Hematopoietic multipotent progenitor cell treated with erythropoietin and hydrocortisone succinate and interleukin-3 and kit ligand, for 4 days (in vitro differentiated cells): ENCODE measurements around the gene NCDN.

Source experiments
- DNase-seq: peaks from one replicate; pipeline ENCODE4 v3.0.0-alpha.2; 2015

NCDN gene

DNA sequence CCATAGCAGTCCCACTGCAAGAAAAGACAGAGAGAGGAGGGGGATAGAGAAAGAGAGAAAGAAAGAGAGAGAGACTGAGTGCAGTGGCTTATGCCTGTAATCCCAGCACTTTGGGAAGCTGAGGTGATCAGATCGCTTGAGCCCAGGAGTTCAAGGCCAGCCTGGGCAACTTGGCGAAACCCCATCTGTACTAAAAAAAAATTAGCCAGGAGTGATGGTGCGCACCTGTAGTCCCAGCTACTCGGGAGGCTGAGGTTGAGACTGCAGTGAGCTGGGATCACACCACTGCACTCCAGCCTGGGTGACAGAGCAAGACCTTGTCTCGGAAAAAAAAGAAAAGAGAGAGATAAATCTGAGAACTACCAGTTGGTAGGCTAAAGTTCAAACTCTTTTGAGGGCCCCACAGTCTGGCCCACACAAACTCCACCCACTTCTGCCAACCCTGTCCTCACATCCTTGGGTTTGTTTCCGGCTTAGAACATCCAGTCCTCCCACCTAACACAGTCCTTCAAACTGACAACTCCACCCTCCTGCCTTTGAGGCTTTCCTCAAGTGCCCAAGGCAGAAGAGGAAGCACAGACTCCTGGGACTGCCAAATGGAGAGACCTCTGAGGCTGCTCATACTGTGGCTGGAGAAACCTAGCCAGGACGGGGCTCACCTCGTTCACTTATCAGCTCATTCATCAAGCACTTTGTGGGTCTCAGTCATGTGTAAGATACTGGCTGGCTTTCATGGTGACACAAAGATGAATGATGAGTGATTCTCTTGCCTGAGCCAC lies 35.6 kb downstream of the NCDN start:
- peak; percentile 60 for DNase-seq

DNA sequence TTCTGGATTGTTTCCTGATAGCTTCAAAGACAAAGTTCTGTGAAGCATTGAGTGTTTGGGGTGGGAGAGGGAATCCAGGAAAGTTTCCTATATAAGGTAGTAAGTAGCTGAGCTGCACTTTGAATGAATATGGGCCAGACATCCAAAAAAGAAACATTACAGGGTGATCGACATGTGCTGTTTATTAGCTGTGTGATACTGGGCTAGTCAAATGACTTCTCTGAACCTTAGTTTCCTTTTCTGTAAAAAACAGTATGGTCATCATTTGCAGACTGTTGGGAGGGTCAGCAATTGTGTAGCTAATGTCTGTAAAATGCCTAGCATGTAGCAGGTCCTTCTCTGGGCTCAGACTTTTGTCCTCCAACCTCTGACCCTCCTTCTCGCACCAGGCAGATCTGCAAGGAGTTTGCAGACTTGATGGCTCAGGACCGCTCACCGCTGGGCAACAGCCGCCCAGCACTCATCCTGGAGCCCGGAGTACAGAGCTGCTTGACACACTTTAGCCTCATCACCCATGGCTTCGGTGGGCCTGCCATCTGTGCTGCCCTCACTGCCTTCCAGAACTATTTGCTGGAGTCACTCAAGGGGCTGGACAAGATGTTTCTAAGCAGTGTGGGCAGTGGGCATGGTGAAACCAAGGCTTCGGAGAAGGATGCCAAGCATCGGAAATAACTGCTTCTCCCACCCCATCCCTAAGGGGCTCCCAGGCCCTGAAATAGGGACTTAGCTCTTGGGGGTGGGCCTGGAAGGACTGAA lies 36.6 kb downstream of the NCDN start:
- no peak for DNase-seq

DNA sequence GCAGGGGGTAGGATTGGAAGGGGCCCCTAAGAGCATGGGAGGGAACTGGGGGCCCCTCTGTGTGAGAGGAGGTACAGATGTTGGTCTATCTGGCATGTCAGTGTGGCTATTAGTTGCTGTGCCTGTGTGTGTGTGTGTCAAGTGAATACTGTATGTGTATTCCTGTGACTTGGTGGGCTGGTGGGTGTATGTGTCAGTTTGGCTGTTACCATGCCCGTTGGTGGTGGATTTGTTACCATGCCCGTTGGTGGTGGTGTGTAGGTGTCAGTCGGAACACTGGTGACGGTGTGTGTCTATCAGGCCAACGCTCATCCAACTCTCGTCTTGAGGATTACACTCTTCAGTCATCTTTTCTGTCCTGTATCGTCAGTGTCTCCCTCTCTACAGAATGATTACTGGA lies 38.1 kb downstream of the NCDN start:
- no peak for DNase-seq

DNA sequence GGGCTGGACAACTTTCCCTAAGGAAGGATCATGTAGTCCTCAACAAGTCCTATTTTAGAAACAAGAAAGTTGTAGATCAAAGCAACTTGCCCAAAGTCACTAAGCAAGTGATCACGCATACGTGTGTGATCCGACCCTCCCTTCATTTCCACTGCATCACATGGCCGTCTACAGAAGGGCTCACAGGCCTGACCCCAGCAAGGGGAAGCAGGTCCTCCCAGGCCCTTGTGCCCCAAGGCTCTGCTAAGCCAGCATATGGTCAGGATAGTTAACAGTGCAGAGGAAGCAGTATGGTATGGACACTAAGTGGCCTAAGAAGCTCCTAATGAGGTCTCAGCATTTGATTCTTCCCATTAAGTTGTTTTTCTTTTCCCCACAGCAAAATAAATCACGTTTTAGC lies 40.3 kb downstream of the NCDN start:
- DNase-seq = no peak

DNA sequence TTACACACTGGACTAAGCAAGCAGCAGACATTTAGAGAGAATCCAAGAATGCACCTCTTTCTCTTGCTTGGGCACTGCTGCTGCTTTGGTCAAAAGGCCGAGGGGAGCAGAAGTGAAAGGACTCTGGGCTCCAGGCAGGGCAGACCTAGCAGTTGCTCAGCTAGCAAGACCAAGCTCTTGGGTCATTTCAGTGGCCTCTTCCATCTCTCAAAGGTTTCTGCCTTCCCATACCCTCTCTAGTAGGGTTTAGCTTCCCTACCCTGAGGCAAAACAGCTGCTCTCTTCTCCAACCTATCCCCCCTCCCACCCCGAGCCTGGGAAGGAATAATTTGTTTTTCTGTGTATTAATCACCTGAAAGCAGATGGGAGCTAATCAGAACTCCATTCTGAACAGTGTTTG lies 41.3 kb downstream of the NCDN start:
- DNase-seq = no peak

DNA sequence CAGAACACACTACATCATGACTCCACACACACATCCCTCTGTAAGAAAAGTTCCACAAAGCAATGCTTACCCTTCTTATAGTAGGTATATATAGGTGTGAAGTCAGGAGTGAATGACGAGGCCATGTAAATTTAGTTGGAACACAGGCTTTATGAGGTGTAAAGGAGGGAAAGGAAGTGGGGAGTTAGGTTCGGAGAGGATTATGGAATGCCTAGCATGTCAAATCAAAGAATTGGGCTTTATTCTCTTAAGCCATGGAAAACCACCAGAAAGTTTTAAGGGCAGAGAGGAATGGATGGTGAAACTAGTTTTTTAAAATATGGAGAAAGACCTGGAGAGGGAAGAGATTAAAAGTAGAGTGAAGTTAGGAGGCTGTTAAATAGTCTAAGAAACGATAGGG lies 41.8 kb downstream of the NCDN start:
- DNase-seq = no peak

DNA sequence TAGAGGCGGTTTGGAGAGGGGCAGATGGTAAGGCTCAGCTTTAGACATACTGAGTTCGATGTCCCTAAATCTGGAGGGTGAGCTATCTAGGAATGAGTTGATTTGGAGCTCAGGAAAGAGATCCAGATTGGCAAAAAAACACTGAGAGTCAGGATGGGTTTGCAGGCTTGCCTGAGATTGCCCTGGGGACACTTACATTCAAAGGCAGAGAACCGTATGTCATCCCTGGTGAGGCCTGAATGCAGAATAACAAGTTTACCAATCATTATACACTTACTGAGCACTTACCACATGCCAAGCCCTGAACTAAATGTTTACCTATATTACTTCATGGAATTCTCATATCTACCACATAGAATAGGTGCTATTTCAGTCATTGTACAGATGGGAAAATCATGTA lies 43.0 kb downstream of the NCDN start:
- DNase-seq = no peak

DNA sequence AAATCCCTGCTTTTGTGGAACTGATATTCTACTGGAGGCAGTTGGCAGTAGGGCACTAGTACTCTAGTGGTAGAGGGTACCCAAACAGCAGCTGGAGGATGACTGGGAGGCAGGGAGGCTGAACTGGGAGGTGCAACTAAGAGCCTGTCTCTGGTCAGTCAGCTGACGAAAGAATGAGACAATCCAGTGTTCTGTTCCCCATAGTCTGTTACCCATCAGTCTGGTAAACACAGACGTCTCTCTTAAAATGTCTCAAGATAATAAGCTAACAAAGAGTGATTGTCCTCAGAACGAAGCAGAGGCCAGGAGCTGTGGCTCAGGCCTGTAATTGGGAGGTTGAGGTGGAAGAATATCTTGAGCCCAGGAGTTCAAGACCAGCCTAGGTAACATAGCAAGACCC lies 45.9 kb downstream of the NCDN start:
- no peak for DNase-seq

DNA sequence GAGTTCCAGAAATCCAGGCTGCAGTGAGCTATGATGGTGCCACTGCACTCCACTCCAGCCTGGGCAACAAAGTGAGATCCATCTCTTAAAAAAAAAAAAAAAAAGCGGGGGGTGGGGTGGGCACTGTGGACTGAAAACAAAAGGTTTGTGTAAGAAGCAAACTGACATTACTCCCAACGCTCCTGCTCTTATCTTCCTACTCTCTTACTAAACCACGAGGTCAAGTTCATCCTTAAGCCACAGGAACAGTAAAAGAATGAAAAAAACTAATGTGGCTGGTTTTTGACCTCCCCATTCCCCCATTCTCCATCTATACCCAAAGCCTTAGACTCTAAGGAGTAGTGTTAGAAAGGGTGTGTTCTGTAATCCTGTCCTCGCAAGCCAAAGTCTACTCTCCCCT lies 46.3 kb downstream of the NCDN start:
- DNase-seq = no peak

DNA sequence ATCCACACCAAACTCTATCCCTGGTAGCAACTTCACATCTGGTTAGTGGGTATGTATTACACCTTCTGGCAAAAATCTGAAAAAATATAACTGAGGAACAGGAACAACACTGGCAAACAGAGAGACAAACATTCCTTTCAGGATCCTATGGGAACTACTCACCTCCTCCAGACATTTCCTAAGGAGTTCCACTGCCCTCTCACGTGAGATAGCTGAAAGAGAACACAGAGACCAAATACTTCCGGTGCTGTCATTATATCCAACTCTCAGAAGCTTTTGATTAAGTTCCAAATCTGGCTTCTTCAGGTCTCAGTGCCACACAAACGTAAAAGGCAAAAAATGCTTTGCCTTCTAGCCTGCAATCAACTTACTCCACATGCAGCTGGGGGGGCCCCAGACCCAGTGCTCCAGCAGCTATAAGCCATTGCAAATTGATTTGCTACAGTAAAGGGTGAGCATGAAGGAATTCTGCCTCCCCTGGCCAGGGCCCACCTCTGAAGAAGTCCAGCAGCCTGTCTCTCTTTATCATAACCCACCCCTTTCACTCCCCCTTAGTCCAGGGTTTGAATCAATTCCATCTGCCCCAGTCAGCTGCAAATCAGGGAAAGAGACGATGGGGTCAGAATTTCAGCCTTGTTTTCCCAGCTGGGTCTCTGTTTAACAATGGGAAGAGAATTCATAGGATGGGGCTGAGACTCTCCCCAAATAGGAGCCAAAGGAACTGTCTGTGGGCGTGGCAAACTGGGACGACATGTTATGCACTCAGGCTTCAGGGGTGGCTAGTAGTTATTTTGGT lies 47.7 kb downstream of the NCDN start:
- no peak for DNase-seq

DNA sequence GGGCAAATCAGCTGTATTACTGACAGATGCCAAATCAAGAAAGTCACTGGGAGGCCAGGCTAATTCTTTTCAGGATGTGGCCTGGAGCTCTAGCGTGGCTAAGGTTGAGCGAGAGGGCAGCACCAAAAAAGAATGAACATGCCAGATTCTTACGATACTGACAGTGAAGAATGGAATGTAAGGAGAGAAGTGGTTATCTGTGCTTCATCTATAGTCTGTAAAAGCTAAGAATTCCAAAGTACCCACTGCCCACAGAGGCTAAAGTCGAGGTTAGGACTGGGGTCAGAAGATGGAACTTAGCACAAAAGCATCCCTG lies 48.2 kb downstream of the NCDN start:
- no peak for DNase-seq

DNA sequence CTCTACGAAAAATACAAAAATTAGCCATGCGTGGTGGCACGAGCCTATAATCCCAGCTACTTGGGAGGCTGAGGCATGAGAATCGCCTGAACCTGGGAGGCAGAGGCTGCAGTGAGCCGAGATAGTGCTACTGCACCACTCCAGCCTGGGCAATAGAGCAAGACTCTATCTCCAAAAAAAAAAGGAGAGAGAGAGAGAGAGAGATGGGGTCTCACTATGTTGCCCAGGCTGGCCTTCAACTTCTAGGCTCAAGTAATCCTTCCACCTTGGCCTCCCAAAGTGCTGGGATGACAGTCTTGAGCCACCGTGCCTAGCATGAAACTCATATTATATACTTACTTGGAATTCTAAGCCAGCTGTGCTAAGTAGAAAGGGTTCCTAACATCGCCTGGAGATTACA lies 54.1 kb downstream of the NCDN start:
- no peak for DNase-seq

DNA sequence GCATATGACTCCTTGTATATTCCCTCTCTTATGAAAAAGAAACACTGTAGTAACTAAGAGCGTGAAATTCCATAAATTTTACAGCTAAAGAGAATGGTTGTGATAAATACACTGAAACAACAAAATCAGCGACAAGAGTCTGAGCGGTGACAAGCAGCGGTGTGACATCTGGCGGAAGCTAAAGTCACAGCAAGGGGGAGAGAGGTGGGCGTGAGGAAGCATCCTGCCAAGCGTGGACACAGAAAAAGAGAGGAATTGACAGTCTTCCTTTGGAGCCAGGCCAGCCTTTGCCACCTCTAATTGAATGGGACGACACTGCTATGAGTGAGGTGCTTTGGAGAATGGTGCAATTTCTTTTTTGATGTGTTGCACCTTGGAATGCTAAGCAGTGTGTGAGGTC lies 57.8 kb downstream of the NCDN start:
- no peak for DNase-seq
